ENCODE data around the gene NECTIN3.

Gene NECTIN3

DNA sequence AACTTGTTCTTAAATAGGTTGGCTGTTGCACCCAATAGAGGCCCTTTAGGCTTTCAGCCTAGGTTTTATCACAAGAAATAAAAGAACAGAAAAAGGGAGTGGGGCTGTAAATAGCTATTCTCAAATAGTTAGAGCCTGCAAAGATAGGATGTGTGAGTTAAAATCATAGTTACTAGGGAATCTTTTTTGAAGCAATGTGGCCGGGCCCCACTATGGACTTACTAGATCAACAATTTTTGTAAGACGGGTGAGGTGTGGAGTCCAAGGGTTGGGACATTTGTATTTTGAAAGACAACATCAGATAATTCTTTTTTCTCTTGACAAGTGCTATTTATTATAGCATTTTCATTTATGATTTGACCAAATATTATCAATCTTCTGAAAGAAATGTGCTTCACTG lies 5.8 kb downstream of the NECTIN3 start:
- Histone ChIP-seq H3K27ac (ENCODE audit: extremely low read depth, low read depth, low read length) (no peak overlapping the region), H3K4me3 (ENCODE audit: low read depth, low read length) (no peak overlapping the region), H3K4me1 (ENCODE audit: control insufficient read depth, insufficient read depth, low read length) (0 out of 2 replicates have a peak, but pooled peaks cover 2% of the 10 kb centered on the region), H3K9me3 (ENCODE audit: control insufficient read depth, insufficient read depth, low read depth, low read length) (no peaks in the 10 kb centered on the region), H3K36me3 (ENCODE audit: control insufficient read depth in 2 of 2, insufficient read depth in 1 of 2, low read length in 2 of 2) (no peaks in the 10 kb centered on the region)
- CTCF ChIA-PET: no interaction called here
- TF ChIP-seq ZNF549 (tag by site-specific recombination; IDR thresholded peaks at IDR 0.05) (no peak), ZNF513 (tag by site-specific recombination; IDR thresholded peaks at IDR 0.05) (no peak), SCRT2 (tag by site-specific recombination; IDR thresholded peaks at IDR 0.05) (no peak), ZNF776 (tag by site-specific recombination; IDR thresholded peaks at IDR 0.05; ENCODE audit: borderline replicate concordance) (no peak), ZNF391 (tag by site-specific recombination; IDR thresholded peaks at IDR 0.05; ENCODE audit: borderline replicate concordance, low read depth) (no peak), ZNF350 (tag by site-specific recombination; IDR thresholded peaks at IDR 0.05) (no peak)
- POLR2A ChIA-PET: no interaction called here

GRCh38 chr3:111080413-111080812 lies 8.8 kb downstream of the NECTIN3 start:
- CTCF ChIA-PET: interaction anchor here (0.6 to 1.4 kb wide), 9 partner anchors 9 to 729 kb away, joined by 3 to 6 read pairs (median 4); no protein-coding TSS in a partner anchor
- no peaks in the 10 kb centered on the region for H3K36me3 ChIP-seq (ENCODE audit: control insufficient read depth in 2 of 2, insufficient read depth in 1 of 2, low read length in 2 of 2)
- TF ChIP-seq, protein P1, sequence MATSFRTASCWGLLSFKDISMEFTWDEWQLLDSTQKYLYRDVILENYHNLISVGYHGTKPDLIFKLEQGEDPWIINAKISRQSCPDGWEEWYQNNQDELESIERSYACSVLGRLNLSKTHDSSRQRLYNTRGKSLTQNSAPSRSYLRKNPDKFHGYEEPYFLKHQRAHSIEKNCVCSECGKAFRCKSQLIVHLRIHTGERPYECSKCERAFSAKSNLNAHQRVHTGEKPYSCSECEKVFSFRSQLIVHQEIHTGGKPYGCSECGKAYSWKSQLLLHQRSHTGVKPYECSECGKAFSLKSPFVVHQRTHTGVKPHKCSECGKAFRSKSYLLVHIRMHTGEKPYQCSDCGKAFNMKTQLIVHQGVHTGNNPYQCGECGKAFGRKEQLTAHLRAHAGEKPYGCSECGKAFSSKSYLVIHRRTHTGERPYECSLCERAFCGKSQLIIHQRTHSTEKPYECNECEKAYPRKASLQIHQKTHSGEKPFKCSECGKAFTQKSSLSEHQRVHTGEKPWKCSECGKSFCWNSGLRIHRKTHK (tag by site-specific recombination; IDR thresholded peaks at IDR 0.05): no peak
- POLR2A ChIA-PET: no interaction called here
- no peak overlapping the region for H3K27ac ChIP-seq (ENCODE audit: extremely low read depth, low read depth, low read length)
- no peaks in the 10 kb centered on the region for H3K4me1 ChIP-seq (ENCODE audit: control insufficient read depth, insufficient read depth, low read length)
- H3K4me3 ChIP-seq (ENCODE audit: low read depth, low read length): no peak overlapping the region
- no peaks in the 10 kb centered on the region for H3K9me3 ChIP-seq (ENCODE audit: control insufficient read depth, insufficient read depth, low read depth, low read length)

DNA sequence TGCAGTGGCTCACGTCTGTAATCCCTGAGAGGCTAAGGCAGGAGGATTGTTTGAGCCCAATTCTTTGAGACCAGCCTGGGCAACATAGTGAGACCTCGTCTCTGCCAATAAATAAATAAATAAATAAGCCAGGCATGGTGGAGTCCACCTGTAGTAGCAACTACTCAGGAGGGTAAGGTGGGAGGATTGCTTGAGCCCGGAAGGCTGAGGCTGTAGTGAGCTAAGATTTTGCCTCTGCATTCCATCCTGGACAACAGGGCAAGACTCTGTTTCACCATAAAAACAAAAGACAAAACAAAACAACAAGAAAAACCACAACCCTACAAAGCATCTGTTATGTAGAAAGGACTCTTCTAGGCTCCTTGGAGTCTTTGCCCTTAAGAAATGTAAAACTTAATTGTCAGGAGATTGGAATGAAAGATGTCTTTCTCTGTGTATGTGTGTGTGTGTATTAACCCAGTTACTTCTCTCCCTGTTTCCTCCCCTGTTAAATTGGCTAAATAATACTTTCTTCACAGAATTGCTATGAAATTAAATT lies 9.5 kb downstream of the NECTIN3 start:
- POLR2A ChIA-PET: no interaction called here
- CTCF ChIA-PET: interaction anchor here (0.6 to 1.4 kb wide), 5 partner anchors 9 to 597 kb away, joined by 3 to 6 read pairs (median 4); no protein-coding TSS in a partner anchor
- Histone ChIP-seq H3K27ac (ENCODE audit: extremely low read depth, low read depth, low read length) (no peak overlapping the region), H3K4me3 (ENCODE audit: low read depth, low read length) (no peak overlapping the region), H3K9me3 (ENCODE audit: control insufficient read depth, insufficient read depth, low read depth, low read length) (no peaks in the 10 kb centered on the region), H3K36me3 (ENCODE audit: control insufficient read depth in 2 of 2, insufficient read depth in 1 of 2, low read length in 2 of 2) (no peaks in the 10 kb centered on the region), H3K4me1 (ENCODE audit: control insufficient read depth, insufficient read depth, low read length) (no peaks in the 10 kb centered on the region)
- TF ChIP-seq KLF1 (tag by site-specific recombination; IDR thresholded peaks at IDR 0.05) (no peak), ZNF747 (tag by site-specific recombination; IDR thresholded peaks at IDR 0.05) (no peak), ZSCAN4 (tag by site-specific recombination; IDR thresholded peaks at IDR 0.05) (no peak), ZNF792 (tag by site-specific recombination; IDR thresholded peaks at IDR 0.05) (no peak)

DNA sequence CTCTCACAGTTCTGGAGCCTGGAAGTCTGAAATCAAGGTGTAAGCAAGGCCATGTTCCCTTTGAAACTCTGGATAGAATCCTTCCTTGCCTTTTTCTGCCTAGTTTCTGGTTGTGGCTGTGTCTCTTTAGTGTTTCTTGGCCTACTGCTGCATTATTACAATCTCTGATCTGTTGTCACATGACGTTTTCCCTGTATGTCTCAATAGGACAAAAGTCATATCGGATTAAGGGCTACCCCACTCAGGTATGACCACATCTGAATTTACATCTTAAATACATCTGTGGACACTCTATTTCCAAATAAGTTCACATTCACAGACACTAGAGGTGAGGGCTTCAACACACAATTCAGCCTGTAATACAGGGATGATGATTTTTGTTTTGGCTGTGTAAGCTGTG lies 13.3 kb downstream of the NECTIN3 start:
- Histone ChIP-seq H3K27ac (ENCODE audit: extremely low read depth, low read depth, low read length) (no peak overlapping the region), H3K4me3 (ENCODE audit: low read depth, low read length) (no peak overlapping the region), H3K4me1 (ENCODE audit: control insufficient read depth, insufficient read depth, low read length) (peaks cover 4% of the 10 kb centered on the region; the same call in 1 of the 2 replicates), H3K9me3 (ENCODE audit: control insufficient read depth, insufficient read depth, low read depth, low read length) (no peaks in the 10 kb centered on the region), H3K36me3 (ENCODE audit: control insufficient read depth in 2 of 2, insufficient read depth in 1 of 2, low read length in 2 of 2) (no peaks in the 10 kb centered on the region)
- CTCF ChIA-PET: interaction anchor here (0.6 to 0.7 kb wide), 2 partner anchors 14 to 113 kb away, joined by 3 to 4 read pairs; no protein-coding TSS in a partner anchor
- no peak for TF ChIP-seq ZNF23 (tag by site-specific recombination; IDR thresholded peaks at IDR 0.05; ENCODE audit: borderline replicate concordance)
- POLR2A ChIA-PET: no interaction called here

Measured in HEK293 (cell line).